Activated naive CD8-positive, alpha-beta T cell (primary cell): ENCODE measurements around the gene SMCO1.
"Not testable (repeated sequence)": the region's sequence is repeated elsewhere in the genome, so short reads cannot be mapped to it uniquely, and the experiment has no call there.

Source experiments
- H3K27ac Mint-ChIP-seq: one replicate; pipeline ENCODE4 v1.8.0; 2021; ENCODE audit warnings: mixed read lengths
- H3K27me3 Mint-ChIP-seq: one replicate; pipeline ENCODE4 v1.8.0; 2021; ENCODE audit warnings: mixed read lengths
- H3K36me3 Mint-ChIP-seq: one replicate; pipeline ENCODE4 v1.8.0; 2021; ENCODE audit warnings: mixed read lengths
- H3K4me1 Mint-ChIP-seq: one replicate; pipeline ENCODE4 v1.8.0; 2021; ENCODE audit warnings: low read depth, mixed read lengths
- H3K4me3 Mint-ChIP-seq: one replicate; pipeline ENCODE4 v1.8.0; 2021; ENCODE audit warnings: mild to moderate bottlenecking, mixed read lengths
- H3K9me3 Mint-ChIP-seq: one replicate; pipeline ENCODE4 v1.8.0; 2021; ENCODE audit warnings: low read depth, mixed read lengths

SMCO1 gene

GRCh38 chr3:196514913-196515621 is at the start of gene SMCO1:
SMCO1 (minus strand) TSS chr3:196515346; CDS start chr3:196515209, 137 bp downstream.
- Mint-ChIP-seq H3K4me1 (no peaks in the 10 kb centered on the region), H3K27me3 (peaks cover 1% of the 10 kb centered on the region), H3K9me3 (peaks cover under 1% of the 10 kb centered on the region), H3K27ac (no peak within 1 kb of the TSS), H3K4me3 (no peak within 1 kb of the TSS), H3K36me3 (peaks cover 3% of the 10 kb centered on the region)

- Mint-ChIP-seq H3K27me3 (no peaks in the 10 kb centered on the region), H3K9me3 (no peaks in the 10 kb centered on the region), H3K27ac (peak overlapping the region; percentile 61), H3K4me3 (peak overlapping the region; percentile 14), H3K4me1 (peaks cover 48% of the 10 kb centered on the region), H3K36me3 (peaks cover 5% of the 10 kb centered on the region)
These were observed 48.6 kb upstream of the SMCO1 start for GRCh38 chr3:196563721-196564225.

- H3K4me3 Mint-ChIP-seq, result no peak overlapping the region
- H3K9me3 Mint-ChIP-seq, result no peaks in the 10 kb centered on the region
- no peaks in the 10 kb centered on the region for H3K27me3 Mint-ChIP-seq
- H3K4me1 Mint-ChIP-seq, result peaks cover 32% of the 10 kb centered on the region
- H3K36me3 Mint-ChIP-seq, result peaks cover 5% of the 10 kb centered on the region
- H3K27ac Mint-ChIP-seq, result no peak overlapping the region
These were observed 44.7 kb upstream of the SMCO1 start for GRCh38 chr3:196559826-196560225.

GRCh38 chr3:196558476-196558875 is 43.3 kb upstream of the SMCO1 start:
- no peak overlapping the region for H3K4me3 Mint-ChIP-seq
- H3K36me3 Mint-ChIP-seq, result peaks cover 2% of the 10 kb centered on the region
- no peaks in the 10 kb centered on the region for H3K27me3 Mint-ChIP-seq
- no peak overlapping the region for H3K27ac Mint-ChIP-seq
- peaks cover 21% of the 10 kb centered on the region for H3K4me1 Mint-ChIP-seq
- H3K9me3 Mint-ChIP-seq, result no peaks in the 10 kb centered on the region

- no peak overlapping the region for H3K4me3 Mint-ChIP-seq
These were observed 42.1 kb upstream of the SMCO1 start for GRCh38 chr3:196557236-196557635.

GRCh38 chr3:196555295-196555694 is 40.1 kb upstream of the SMCO1 start:
- no peak overlapping the region for H3K4me3 Mint-ChIP-seq
- H3K4me1 Mint-ChIP-seq, result peaks cover 7% of the 10 kb centered on the region
- H3K27ac Mint-ChIP-seq, result no peak overlapping the region

More at GRCh38 chr3:196557236-196557635, 42.1 kb upstream of the SMCO1 start:
- Mint-ChIP-seq H3K4me1 (peaks cover 16% of the 10 kb centered on the region), H3K27me3 (no peaks in the 10 kb centered on the region), H3K36me3 (no peaks in the 10 kb centered on the region), H3K27ac (no peak overlapping the region), H3K9me3 (no peaks in the 10 kb centered on the region)

GRCh38 chr3:196554205-196554604 is 39.1 kb upstream of the SMCO1 start:
- Mint-ChIP-seq H3K9me3 (no peaks in the 10 kb centered on the region), H3K27ac (no peak overlapping the region), H3K36me3 (peaks cover 2% of the 10 kb centered on the region), H3K4me3 (no peak overlapping the region), H3K4me1 (peaks cover 2% of the 10 kb centered on the region), H3K27me3 (no peaks in the 10 kb centered on the region)

More at GRCh38 chr3:196555295-196555694, 40.1 kb upstream of the SMCO1 start:
- H3K9me3 Mint-ChIP-seq, result no peaks in the 10 kb centered on the region
- peaks cover 2% of the 10 kb centered on the region for H3K36me3 Mint-ChIP-seq
- H3K27me3 Mint-ChIP-seq, result no peaks in the 10 kb centered on the region

GRCh38 chr3:196553551-196553950 is 38.4 kb upstream of the SMCO1 start:
- H3K4me3 Mint-ChIP-seq, result no peak overlapping the region
- peaks cover 2% of the 10 kb centered on the region for H3K36me3 Mint-ChIP-seq
- no peaks in the 10 kb centered on the region for H3K9me3 Mint-ChIP-seq
- H3K27ac Mint-ChIP-seq, result no peak overlapping the region
- no peaks in the 10 kb centered on the region for H3K27me3 Mint-ChIP-seq
- no peaks in the 10 kb centered on the region for H3K4me1 Mint-ChIP-seq

- H3K9me3 Mint-ChIP-seq, result peaks cover 3% of the 10 kb centered on the region
- no peak overlapping the region for H3K4me3 Mint-ChIP-seq
- H3K36me3 Mint-ChIP-seq, result peaks cover 2% of the 10 kb centered on the region
- no peaks in the 10 kb centered on the region for H3K4me1 Mint-ChIP-seq
- no peaks in the 10 kb centered on the region for H3K27me3 Mint-ChIP-seq
- H3K27ac Mint-ChIP-seq, result no peak overlapping the region
These were observed 37.1 kb upstream of the SMCO1 start for GRCh38 chr3:196552253-196552652.

- H3K4me1 Mint-ChIP-seq, H3K36me3 Mint-ChIP-seq, H3K27ac Mint-ChIP-seq, H3K4me3 Mint-ChIP-seq, H3K9me3 Mint-ChIP-seq, H3K27me3 Mint-ChIP-seq: not testable (repeated sequence)
These were observed 35.0 kb upstream of the SMCO1 start for GRCh38 chr3:196550172-196550571.

GRCh38 chr3:196549312-196549711 is 34.2 kb upstream of the SMCO1 start:
- not testable (repeated sequence) for H3K27ac Mint-ChIP-seq, H3K4me1 Mint-ChIP-seq, H3K27me3 Mint-ChIP-seq, H3K9me3 Mint-ChIP-seq, H3K4me3 Mint-ChIP-seq, H3K36me3 Mint-ChIP-seq

- H3K27me3 Mint-ChIP-seq, result no peaks in the 10 kb centered on the region
- H3K4me1 Mint-ChIP-seq, result no peaks in the 10 kb centered on the region
- H3K36me3 Mint-ChIP-seq, result peaks cover 2% of the 10 kb centered on the region
- H3K9me3 Mint-ChIP-seq, result peaks cover 3% of the 10 kb centered on the region
- H3K27ac Mint-ChIP-seq, result no peak overlapping the region
- H3K4me3 Mint-ChIP-seq, result no peak overlapping the region
These were observed 31.9 kb upstream of the SMCO1 start for GRCh38 chr3:196547067-196547466.

GRCh38 chr3:196546537-196546936 is 31.4 kb upstream of the SMCO1 start:
- no peaks in the 10 kb centered on the region for H3K4me1 Mint-ChIP-seq
- H3K27me3 Mint-ChIP-seq, result no peaks in the 10 kb centered on the region
- no peaks in the 10 kb centered on the region for H3K36me3 Mint-ChIP-seq
- no peak overlapping the region for H3K4me3 Mint-ChIP-seq
- H3K9me3 Mint-ChIP-seq, result peaks cover 3% of the 10 kb centered on the region
- no peak overlapping the region for H3K27ac Mint-ChIP-seq

GRCh38 chr3:196544491-196544992 is 29.4 kb upstream of the SMCO1 start:
- H3K4me1 Mint-ChIP-seq, result no peaks in the 10 kb centered on the region
- H3K4me3 Mint-ChIP-seq, result no peak overlapping the region
- H3K9me3 Mint-ChIP-seq, result peaks cover 3% of the 10 kb centered on the region
- no peaks in the 10 kb centered on the region for H3K36me3 Mint-ChIP-seq
- no peak overlapping the region for H3K27ac Mint-ChIP-seq
- H3K27me3 Mint-ChIP-seq, result no peaks in the 10 kb centered on the region

GRCh38 chr3:196541684-196542445 is 26.7 kb upstream of the SMCO1 start:
- H3K4me3 Mint-ChIP-seq, result no peak overlapping the region
- H3K36me3 Mint-ChIP-seq, result no peaks in the 10 kb centered on the region
- H3K9me3 Mint-ChIP-seq, result no peaks in the 10 kb centered on the region
- no peak overlapping the region for H3K27ac Mint-ChIP-seq
- no peaks in the 10 kb centered on the region for H3K4me1 Mint-ChIP-seq
- H3K27me3 Mint-ChIP-seq, result no peaks in the 10 kb centered on the region
